Loucy (cell line): Measurements from ENCODE around the gene PPP4C.

Experiments
- EZH2phosphoT487 ChIP-seq: fragments of 200-600 bp; IDR thresholded peaks from 2 replicates; pipeline ENCODE4 v1.6.1; 2018; ENCODE audit warnings: antibody characterized with exemption, mild to moderate bottlenecking, moderate library complexity, borderline replicate concordance
- TF ChIP-seq, protein P1 (sequence below): fragments of 200-600 bp; sonication (generic); conservative IDR thresholded peaks from 2 replicates; pipeline ENCODE4 v1.5.1; 2014; ENCODE audit warnings: mild to moderate bottlenecking, antibody characterized with exemption, low read length

DNA sequence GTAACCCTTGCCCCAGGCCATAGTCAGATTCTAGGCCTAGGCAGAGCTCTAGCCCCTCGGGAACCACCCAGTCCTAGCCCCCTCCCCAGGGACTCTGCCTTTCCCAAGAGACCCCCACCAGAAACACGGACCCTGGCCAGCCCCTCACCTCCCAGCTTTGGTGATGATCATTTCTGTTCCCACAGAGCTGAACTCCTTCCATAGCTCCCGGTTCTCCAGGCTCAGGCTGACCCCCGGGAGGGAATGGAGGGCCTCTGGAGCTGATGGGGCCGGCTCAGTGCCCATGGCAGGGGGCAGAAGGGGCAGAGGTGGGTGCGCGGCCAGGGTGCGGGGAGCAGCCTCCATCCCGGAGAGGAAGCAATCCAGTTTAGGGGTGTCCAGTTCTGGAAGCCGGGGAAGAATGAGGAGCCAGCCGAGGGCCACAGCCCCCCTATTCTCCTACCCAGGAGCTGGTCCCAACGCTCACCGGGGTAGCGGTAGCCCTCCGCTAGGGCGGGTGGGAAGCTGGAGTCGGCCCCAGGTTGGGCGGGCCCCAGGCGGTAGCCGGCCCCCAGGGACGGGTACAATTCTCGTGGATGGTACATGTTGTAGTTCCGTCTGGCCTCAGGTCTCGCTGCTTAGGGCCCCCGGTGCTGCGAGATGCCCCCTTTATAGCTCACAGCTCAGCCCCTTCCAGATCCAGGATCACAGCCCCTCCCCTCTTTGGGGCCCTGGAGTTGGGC, 15.0 kb downstream of the PPP4C start:
- TF ChIP-seq, protein P1, sequence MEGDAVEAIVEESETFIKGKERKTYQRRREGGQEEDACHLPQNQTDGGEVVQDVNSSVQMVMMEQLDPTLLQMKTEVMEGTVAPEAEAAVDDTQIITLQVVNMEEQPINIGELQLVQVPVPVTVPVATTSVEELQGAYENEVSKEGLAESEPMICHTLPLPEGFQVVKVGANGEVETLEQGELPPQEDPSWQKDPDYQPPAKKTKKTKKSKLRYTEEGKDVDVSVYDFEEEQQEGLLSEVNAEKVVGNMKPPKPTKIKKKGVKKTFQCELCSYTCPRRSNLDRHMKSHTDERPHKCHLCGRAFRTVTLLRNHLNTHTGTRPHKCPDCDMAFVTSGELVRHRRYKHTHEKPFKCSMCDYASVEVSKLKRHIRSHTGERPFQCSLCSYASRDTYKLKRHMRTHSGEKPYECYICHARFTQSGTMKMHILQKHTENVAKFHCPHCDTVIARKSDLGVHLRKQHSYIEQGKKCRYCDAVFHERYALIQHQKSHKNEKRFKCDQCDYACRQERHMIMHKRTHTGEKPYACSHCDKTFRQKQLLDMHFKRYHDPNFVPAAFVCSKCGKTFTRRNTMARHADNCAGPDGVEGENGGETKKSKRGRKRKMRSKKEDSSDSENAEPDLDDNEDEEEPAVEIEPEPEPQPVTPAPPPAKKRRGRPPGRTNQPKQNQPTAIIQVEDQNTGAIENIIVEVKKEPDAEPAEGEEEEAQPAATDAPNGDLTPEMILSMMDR = no peak
- TF ChIP-seq EZH2phosphoT487 = no peak
